Epithelial cell of prostate (primary cell): Measurements from ENCODE around the gene CIDEB.
A peak's percentile ranks its signal among the peaks of the same experiment; 100 is the strongest.

ENCODE experiments used
- DNase-seq: peaks from one replicate; pipeline ENCODE4 v3.0.0-alpha.2; 2011; ENCODE audit warnings: low read depth, low spot score
- H3K27ac ChIP-seq: fragments of 450-650 bp; 2 replicates; pipeline ENCODE4 v1.5.1; 2017; ENCODE audit warnings: mild to moderate bottlenecking

Gene CIDEB

DNA sequence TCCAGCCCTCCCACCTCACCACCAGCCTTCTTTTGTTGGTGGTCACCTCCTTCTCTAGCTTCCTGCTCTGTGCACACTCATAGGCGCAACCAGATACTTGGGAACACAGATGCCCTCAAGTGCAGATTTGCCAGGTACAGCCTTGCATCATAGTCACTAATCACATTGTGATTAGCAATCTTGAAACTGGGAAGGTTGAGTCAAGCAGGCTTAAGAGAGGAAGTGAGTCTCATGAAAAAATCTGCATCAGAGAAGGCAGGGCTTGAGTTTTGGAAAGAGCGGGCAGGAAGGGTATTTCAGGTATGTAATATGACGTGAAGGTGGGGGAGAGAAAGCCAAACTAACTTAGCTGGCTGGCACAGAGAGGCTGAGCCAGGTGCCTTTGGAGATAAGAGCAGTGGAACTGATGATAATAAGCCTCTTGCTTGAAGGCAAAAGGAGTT, 33.7 kb downstream of the CIDEB start:
- peak overlapping the region; percentile 100 for H3K27ac ChIP-seq

DNA sequence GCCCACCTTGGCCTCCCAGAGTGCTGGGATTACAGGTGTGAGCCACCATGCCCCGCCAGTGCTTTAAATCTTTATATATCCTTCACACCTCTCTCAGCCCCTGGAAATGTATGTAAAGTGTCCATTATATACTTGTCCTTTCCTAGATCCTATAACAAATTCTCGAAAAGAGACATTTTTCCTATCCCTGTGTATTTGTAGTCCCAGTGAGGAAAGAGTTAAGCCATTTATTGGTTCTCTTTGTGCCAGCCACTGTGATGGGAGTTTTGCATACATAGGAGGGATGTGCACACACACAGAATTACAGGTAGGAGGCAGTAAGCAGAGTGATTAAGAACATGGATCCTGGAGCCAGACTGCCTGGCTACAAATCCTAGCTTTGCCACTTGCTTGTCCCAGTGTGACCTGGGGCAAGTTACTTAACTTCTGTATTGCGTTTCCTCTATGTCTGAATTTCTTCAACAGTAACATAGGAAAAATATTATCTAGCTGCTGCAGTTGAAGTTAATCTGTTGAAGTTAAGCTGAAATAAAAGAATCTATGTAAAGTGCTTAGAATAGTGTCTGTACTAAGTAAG, 34.3 kb downstream of the CIDEB start:
- peak overlapping the region; percentile 100 for H3K27ac ChIP-seq
- peak; percentile 43 for DNase-seq

More for the DNA sequence above, 33.7 kb downstream of the CIDEB start:
- peak; percentile 99 for DNase-seq

DNA sequence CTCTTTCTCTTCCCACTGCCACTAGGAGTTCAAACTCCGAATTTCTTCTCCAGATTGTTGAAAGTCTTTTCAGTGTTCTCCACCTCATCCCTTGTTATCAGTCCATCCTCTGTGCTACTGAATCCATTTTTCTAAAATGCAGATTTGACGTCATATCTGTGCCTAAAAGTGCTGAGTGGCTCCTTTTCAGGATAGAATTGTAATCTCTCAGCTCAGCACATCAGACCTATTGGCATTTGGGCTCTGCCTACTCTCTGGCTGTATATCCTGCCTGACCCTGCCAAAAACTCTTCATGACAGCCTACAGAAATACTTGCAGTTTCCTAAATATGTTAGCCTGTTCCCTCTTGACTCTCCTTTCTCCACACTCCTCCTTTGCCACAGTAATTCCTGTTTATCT, 35.3 kb downstream of the CIDEB start:
- peak overlapping the region; percentile 100 for H3K27ac ChIP-seq
- DNase-seq, result no peak

DNA sequence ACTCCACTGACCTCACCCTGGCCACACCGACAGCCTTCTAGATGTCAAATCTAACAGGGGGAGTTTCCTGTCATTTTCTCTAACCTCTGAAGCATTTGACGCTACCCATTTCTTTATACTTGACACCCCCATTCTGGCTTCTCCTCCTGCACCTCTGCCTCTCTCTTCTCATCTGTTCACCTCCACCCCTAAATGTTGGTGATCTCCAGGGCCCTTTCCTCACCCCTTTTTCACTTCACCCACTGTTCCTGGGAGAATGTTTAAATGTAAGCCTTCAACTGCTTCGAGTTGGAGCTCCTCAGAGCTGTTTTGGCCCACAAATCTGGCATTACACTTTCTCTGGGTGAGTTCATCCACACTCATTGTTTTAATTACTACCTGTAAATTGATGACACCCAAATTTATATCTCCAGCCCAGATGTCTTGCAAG, 35.9 kb downstream of the CIDEB start:
- DNase-seq, result no peak
- H3K27ac ChIP-seq, result peak overlapping the region; percentile 100

DNA sequence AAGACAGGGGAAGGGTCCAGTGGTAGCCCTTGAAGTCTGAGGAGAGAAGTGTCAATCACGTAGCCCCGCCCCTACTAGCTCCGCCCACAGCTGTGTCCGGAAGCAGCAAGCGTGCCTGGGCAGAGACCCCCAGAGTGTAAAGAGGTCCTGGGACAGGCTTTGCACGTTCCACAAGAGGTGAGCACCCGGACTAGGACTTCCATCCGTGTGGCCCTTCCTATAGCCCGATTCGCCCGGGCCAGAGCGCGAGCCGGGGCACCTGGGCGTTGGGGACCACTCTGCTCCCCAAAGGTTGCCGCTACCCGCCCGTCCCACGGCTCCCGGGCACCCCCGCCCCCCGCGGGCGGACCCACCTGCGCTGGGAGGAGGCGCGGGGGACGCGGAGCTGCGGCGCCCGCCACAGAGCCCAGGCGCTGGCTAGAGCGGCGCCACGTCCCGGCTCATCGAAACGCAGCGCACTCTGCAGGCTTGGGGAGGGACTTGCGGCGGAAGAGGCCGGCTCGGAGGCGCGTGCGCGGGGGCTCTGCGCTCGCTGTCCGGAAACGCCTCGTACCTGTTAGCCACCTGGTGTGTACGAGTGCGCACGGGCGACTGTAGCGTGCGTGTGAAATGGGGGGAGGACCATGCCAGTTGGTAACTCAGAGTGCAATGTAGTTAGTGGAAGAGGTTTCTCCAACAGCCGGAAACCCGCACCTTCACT, 36.5 kb downstream of the CIDEB start, which contains the start of gene RABGGTA:
Gene RABGGTA, minus strand, starts transcription at position 464 of the 700 bp plus-strand sequence. CDS start 482 bp downstream, outside the sequence.
- H3K27ac ChIP-seq, result peak within 1 kb of the TSS; percentile 100
- DNase-seq, result peak; percentile 81

DNA sequence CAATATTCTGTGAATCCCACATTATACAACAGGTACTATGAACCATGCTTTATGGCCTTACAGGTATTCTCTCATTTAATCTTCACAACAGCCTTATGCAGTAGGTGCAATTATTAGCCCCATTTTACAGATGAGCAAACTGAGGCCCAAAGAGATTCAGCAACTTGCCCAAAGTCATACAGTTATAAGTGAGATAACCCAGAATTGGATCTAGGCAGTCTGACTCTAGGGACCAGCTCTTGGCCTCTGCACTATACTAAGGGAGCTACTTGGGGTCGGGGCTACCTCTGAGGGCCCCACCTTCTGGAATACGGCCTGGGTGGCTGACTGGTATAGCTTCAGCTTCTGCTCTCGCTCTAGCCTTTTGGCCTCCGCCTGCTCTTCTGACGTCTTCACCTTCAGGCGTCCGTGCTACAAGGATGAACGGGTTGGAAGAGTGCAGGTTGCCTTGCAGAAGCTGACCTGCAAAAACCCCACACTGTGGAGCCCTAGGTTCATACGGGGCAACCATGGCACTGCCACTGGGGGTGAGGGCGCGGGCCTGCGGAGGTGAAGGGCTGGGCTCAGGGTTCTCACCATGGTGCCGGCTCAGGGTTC, 37.1 kb downstream of the CIDEB start:
- peak overlapping the region; percentile 100 for H3K27ac ChIP-seq
- no peak for DNase-seq

DNA sequence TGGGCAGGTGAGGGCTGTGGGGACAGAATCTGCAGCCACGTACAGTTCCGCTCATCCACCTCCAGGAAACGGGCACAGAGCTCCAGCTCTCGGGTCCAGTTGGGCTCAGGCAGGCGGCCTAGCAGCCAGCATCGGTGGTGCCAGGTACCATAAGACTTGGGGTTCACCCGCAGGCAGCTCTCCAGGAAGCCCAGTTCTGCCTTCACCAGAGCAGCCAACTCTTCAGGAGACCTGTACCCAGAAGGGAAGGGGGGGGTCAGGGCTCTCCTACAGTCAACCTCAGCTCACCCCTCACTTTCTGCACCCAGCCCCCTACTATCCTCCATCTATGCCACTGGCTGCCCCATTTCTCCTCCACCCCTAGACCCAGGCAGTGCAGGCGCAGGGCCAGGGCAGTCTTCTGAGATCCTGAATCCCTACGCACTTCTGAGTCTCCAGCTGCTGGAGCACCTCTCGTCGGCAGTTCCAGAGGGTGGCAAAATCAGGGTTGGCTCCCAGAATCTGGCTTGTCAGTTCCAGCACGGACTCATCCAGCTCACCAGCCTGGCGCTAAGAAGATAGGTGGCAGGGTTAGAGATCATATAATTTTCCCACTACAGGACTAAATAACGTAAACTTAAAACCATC, 37.8 kb downstream of the CIDEB start:
- DNase-seq, result no peak
- H3K27ac ChIP-seq, result peak overlapping the region; percentile 100

DNA sequence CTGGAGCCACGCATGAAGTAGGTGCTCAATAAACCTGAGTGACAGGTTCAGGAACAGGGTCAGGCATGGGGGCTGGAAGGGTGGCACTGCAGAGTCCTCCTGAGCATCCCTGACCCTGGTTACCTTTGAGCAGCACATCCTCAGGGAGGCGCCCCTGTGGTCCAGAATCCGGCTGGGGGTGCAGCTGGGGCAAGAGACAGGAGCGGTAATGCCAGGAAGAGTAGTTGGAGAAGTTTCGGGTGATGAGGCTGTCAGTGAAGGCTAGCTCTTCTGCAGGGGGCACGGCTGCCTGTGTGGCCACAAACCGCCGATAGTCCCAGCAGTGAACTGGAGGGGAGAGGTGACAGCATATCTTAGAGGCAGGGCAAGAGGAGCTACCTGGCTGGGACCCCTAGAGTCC, 38.4 kb downstream of the CIDEB start:
- H3K27ac ChIP-seq, result no peak overlapping the region
- no peak for DNase-seq

DNA sequence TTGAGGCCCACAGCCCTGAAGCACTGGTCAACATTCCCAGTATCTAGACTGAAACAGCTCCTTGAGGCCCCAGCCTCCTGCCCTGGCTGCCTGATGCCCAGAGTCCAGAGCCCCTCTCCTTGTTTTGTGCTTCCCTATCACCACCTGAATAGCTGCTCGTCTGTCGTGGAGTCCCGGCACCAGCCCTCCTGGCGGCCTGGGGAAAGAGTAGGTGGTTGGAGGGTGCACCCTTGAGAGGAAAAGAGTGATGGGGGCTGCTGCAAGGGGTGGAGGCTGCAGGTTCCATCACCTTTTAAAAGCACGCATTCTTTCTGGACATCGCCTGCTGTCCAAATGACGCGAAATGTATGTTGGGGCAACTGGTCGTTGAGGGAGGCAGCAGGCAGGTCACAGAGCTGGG, 39.6 kb downstream of the CIDEB start:
- no peak overlapping the region for H3K27ac ChIP-seq
- DNase-seq, result no peak

DNA sequence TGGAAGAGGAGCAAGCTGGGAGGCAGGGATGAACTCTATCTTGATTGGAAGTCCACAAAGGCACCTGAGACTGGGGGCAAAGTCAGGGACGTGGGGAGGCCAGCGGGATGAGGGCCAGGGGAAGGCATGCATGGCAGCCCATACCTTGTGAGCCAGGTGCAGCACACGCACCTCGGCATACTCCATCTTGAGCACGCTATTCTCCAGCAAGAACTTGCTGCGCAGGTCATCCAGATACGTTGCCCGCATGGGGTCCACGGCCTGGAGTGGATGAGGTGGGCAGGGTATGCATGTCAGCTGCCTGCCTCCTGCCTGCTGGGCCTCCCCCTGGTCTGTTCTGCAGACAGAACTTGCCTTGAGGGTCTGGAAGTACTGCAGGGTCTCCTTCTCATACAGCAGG, 40.3 kb downstream of the CIDEB start:
- no peak overlapping the region for H3K27ac ChIP-seq
- no peak for DNase-seq

DNA sequence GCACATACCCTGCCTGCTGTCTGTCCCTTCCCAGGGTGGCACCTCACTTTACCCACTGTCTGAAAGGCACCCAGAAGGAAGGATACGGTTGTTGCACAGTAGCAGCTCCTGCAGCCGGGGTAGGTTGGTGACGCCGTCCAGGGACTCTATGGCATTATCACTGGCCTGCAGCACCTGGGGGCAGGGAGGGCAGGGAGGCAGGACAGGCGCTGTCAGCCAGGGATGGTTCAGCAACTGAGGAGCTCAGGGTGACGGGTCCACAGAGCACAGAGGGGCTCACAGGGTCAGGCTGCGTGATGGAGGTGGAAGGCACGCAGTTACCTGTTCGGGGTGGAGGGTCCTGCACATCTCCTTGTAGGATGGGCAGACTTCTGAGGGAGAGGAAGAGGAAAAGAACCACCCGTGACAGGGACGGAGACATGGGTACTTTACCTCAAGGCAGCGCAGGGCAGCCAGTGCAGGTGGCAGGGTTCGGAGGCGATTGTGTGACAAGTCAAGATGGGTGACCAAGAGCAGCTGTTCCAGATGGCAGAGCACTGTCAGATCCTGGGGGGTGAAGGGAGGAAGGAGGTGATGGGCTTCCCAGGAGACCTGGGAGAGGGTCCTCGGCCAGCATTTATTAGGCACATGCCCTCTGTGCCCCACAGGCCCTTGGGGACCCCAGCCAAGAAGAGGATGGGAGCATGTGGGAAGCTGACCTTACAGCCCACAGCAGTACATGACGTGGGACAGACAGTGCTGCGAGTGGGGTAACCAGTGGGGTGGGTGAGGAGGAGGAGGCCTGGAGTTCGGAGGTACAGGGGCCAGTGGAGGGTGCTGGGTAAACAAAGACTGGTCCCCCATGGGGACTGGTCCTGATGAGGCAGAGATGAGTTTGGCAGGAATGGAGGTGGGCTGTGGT, 41.2 kb downstream of the CIDEB start:
- no peak for DNase-seq
- peak overlapping the region; percentile 92 for H3K27ac ChIP-seq

DNA sequence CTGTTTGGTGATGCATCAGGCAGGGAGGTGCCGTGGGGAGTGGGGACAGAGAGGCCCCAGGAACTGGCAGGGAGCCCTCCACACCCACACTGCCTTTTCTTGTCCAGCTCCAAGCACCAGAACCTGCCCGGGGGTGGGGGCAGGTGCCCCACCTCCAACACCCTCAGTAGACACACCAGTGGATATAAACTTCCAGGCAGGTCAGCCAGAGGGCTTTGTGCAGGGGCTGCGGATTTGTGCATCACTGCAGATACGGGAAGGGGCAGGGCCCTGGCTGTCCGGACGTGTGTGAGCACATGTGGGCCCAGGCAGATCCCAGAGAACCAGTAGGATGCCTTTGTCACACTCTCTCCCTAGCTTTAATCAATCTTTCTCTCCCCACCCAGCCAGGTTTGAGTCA, 43.5 kb downstream of the CIDEB start:
- peak; percentile 70 for DNase-seq
- peak overlapping the region; percentile 92 for H3K27ac ChIP-seq

DNA sequence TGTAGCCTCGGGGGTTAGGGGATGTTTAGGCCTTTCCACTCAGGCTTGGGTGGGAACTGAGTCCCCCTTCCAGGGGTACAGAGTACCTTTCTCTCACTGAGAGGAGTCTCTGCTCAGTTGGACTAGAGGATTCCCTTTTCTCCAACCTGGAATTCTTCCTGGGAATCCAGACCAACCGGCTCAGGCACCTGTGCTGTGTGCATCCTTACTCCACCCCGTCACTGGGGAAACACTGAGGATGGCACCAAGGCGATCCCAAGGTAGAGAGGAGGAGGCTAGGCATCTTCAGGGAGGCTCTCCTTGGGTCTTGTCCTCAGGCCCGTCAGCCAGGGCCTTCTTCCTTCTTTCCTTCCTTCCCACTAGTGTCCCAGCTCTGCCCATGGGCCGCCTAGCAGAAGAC, 43.9 kb downstream of the CIDEB start:
- peak overlapping the region; percentile 92 for H3K27ac ChIP-seq
- no peak for DNase-seq

DNA sequence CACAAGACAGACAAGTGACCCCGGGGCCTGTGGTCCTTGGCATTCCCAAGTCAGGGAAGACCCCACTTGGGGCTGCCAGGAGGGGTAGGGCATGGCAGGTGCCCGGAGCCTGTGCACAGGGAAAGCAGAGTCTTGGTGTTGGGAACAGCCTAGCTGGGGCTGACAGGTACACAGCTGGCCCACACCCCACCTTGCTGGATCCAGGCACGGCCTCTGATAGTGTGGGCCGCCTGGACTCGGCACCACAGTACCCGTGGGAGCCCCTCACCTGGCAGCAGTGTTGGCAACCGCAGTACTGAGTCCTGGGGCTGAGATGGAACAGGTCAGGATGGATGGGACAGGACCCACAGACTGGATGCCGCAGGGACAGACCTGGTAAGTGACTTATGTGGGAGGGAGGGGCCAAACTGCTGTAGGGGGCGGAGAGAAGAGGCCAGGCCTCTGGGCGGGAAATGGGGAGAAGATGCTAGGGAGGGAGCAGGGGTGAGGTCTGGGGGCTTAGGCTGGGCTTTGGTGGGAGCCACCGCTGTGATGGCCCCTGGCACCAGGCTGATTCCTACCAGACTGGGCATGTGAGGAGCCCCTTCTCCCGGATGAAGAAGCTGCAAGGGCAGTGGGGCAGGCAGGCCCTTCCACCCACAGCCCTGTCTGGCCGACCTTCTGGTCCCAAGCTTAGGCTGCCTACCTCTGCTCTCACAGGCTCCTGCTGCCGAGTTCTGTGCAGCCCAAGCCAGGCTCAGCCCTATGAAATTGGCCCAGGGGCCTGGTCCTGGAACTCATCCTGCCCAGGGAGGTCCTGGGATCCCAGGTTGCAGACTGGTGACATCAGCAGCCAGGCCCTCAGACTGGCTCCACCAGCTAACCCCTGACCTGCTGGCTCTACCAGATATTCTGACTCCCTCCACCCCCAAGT, 44.7 kb downstream of the CIDEB start, which contains the start of gene TGM1:
Gene TGM1, minus strand, starts transcription at position 357 of the 913 bp plus-strand sequence. CDS start 825 bp downstream, outside the sequence.
- DNase-seq, result no peak
- H3K27ac ChIP-seq, result peak within 1 kb of the TSS; percentile 92

DNA sequence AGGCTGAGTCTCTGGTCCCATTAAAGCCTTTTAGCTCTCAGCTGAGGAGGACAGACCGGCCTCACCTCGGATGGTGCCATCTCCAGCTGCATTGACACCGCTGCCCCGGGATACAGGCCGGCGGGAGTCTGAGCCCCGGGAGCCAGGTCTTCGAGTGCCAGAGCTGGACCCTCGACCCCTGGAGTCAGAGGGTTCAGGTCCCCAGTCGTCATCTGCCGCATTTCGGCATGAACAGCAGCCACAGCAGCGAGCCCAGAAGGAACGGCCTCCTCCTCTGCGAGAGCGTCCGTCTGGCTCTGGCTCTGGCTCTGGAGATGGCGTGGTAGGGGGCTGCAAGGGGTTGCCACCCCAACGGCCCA, 45.8 kb downstream of the CIDEB start:
- no peak for DNase-seq
- peak overlapping the region; percentile 92 for H3K27ac ChIP-seq

DNA sequence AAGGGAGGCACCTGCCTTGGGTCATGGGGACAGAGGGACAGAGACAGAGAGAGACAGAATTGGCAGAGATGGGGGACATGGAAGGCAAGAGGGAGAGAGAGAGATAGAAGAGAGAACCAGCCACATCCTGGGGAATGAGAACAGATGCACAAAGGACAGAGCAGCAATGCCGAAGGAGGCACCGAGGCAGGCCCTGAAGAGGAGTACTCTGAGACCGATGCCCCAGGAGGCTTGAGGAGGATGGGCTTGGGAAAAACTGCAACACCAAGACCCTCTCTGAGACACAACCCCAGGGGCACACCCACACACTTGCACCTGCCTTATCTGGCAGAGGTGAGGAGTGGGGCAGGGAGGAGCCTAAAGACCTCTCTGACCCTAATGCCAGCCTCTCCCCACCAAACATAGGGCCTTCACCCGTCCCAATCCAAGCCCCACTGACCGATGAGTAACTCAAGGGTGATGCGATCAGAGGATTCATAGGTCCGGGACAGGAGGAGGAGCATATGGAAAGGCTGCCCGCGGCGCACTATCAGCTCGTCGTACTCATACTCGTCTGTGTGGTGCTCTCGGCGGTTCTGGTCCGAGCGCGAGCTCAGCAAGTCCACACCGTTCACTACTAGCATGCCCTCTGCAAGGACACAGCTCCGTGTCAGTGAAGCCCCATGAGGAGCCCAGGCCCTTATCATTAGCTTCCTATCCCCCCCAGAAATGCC, 46.4 kb downstream of the CIDEB start:
- DNase-seq, result no peak
- H3K27ac ChIP-seq, result peak overlapping the region; percentile 92

DNA sequence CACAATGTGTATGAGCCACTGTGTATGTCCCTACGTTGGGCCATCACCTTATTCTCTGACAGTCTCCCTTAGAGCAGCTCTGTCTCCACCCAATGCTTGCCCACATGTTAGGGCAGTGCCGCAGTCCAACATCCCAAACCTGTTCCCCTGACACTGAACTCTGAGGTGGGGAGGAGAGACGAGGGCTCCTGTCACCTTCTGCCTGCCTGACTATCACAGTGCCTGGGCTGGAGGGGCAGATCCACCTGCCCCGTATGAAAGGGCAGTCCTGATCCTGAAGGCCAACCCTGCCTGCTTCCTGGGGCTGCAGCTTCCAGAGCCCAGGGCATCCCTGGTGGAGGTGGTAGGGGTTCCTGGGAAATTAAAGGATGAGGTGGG, 47.0 kb downstream of the CIDEB start:
- DNase-seq, result no peak
- peak overlapping the region; percentile 92 for H3K27ac ChIP-seq

DNA sequence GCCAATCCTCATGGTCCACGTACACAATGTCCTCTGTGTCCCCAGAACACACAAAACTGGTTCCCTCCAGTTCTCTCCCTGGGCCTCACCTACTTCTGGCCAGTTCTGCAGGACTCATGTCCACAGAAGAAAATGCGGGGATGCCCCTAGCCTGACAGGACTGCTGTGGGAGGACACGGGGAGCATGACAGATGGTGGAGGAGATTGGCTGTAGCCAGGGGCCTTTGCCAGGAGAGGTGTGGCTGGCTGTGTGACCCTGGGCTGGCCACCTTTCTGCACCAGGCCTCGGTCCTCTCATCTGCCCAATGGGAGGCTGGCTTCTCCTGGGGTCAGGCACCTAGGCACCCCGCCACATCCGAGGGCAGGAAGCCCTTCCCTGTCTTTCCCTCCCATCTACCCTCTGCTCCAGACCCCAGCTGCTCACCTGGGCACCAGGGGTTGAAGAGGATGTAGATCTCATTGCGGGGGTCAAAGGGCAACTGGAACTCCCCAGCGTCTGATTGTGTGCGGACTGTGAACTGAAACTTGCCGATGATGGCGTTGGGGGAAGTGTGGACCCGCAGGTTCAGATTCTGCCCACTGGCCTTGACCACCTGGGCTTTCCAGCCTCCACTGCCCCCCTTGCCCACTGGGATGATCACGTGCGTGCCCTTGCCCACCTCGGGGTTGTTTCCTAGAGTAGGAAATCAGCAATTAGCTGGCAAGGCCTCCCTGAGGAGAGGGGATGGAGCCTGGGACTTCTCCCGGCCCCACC, 47.6 kb downstream of the CIDEB start:
- DNase-seq, result no peak
- H3K27ac ChIP-seq, result peak overlapping the region; percentile 92
